CD4-positive, alpha-beta T cell treated with Interleukin-6 for 4 hours (primary cell): ENCODE measurements around the gene TMPRSS4.

ENCODE experiments used
- DNase-seq: peaks from one replicate; pipeline ENCODE4 v3.0.0-alpha.2; 2020; ENCODE audit warnings: mixed read lengths

The TMPRSS4 gene

GRCh38 chr11:118076754-118077281, at the start of gene TMPRSS4:
Gene TMPRSS4, plus strand, starts transcription at chr11:118077078. Its CDS starts 225 bp downstream, at chr11:118077303.
- DNase-seq = no peak

GRCh38 chr11:118027694-118028093, 49.2 kb upstream of the TMPRSS4 start:
- DNase-seq = no peak

GRCh38 chr11:118028626-118029025, 48.3 kb upstream of the TMPRSS4 start:
- DNase-seq = no peak

DNA sequence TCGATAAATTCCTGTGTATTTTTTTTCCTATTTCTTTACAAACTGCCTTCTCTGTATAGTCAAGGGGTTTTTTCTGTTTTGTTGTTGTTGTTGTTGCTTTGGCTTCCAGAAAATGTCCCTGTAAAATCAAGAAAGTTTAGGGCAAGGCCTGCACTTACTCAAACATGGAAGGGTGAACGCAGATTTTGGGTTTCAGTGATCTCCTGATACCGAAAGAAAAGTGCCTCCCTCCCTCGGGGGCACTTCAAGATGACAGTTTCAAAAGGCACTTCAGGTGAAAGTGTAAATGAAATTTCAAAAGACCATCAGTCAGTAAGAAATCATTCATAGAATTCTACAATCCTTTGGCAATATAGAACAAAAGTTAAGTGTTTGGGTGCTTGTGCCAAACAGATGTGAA, 43.4 kb upstream of the TMPRSS4 start:
- DNase-seq = no peak

- no peak for DNase-seq
These were observed 34.7 kb upstream of the TMPRSS4 start for GRCh38 chr11:118042141-118042540.

DNA sequence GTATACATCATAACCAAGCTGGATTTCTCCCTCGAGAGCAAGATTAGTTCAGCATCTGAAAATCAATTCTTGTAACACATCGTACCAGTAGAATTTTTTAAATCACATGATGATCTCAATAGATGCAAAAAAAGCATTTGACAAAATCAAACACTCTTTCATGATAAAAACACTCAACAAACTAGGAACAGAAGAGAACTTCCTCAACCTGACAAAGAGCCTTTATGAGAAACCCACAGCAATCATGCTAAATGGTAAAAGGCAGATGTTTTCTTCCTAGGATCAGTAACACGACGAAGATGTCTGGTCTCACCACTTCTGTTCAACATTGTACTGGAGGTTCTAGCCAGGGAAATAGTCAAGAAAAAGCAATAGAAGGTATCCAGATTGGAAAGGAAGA, 34.1 kb upstream of the TMPRSS4 start:
- no peak for DNase-seq

- peak; percentile 21 for DNase-seq
These were observed 31.7 kb upstream of the TMPRSS4 start for GRCh38 chr11:118045191-118045590.

DNA sequence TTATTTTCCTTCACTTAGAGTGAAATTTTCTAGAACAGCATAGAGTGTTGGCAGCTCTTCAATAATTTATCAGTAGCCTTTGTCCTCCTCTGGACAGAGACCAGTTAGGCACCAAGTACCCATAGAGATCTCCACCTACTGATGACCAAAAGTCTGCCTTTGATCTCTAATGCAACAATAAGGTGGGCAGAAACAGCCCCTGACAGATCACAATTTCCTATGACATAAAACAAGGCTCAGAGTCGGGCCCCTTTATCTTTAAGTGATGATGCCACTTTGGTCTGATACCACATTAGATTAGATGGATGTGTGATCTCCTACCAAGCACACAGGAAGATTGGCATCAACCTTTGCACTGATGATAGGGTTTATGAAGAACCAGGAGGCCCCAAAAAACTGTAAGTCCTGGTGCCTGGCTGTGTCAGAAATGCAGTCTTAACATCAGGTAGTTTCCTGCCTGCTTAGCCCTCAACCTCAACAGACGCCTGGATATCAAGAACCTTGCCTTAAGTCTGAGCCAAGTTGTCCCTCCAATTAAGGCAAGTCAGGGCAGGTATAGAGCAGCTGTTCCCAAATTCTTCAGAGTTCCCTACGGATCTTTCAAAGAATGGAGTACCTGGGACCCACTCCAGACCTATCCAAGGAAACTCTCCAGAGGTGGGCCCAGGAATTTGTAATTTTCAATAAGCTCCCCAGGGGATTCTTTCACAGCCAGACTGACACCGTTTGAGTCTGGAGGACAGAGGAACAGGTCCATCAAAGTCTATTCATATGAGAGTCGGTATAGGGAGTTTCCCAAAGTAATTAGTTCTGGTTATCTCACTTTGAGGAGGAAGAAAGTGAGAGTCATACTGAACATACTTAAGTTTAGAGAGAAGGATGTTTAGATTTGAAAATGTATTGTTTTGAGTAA, 30.6 kb upstream of the TMPRSS4 start:
- DNase-seq = peak; percentile 58

- DNase-seq = no peak
These were observed 29.7 kb upstream of the TMPRSS4 start for GRCh38 chr11:118046964-118047700.

DNA sequence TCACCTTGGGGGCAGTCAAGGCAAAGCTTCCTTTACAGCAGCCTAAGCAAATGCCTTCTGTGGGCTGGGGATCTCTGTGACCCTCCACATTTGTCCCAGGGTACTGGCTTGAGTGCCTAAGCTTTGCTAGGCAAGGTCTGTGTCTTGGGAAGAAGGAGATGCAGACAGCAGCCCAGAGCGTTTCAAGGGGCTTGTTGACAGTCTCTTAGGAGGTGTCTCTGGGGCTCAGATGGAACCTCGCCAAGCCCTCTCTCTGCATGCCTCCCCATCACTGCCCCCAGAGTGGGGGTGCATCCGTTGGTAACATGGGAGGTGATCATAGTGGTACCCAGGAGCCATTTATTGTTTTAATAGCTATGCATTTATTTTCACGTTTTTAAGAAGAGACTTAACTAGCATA, 29.1 kb upstream of the TMPRSS4 start:
- no peak for DNase-seq

- DNase-seq = peak; percentile 21
These were observed 28.2 kb upstream of the TMPRSS4 start for GRCh38 chr11:118048472-118049370.

DNA sequence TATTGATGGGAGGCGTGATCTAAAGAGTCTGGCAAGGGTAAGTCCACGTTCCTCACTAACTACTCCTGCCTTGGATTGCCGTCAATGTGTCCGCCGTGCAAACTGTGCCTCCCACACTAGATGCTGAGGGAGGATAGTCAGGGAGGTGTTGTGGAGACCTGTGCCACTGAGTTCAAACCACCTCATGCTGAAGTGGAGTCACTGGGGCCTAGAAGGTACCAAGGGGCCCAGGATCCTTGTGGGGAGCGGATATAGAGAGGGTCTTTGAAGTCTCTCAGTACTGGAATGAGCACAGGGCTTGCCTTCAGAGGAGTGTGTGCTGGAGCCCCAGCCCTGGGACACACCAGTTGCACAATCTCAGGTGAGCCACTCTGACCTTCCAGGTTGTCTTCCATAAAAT, 27.1 kb upstream of the TMPRSS4 start:
- no peak for DNase-seq

GRCh38 chr11:118050208-118050891, 26.5 kb upstream of the TMPRSS4 start:
- DNase-seq = no peak

GRCh38 chr11:118051136-118051610, 25.7 kb upstream of the TMPRSS4 start:
- no peak for DNase-seq

DNA sequence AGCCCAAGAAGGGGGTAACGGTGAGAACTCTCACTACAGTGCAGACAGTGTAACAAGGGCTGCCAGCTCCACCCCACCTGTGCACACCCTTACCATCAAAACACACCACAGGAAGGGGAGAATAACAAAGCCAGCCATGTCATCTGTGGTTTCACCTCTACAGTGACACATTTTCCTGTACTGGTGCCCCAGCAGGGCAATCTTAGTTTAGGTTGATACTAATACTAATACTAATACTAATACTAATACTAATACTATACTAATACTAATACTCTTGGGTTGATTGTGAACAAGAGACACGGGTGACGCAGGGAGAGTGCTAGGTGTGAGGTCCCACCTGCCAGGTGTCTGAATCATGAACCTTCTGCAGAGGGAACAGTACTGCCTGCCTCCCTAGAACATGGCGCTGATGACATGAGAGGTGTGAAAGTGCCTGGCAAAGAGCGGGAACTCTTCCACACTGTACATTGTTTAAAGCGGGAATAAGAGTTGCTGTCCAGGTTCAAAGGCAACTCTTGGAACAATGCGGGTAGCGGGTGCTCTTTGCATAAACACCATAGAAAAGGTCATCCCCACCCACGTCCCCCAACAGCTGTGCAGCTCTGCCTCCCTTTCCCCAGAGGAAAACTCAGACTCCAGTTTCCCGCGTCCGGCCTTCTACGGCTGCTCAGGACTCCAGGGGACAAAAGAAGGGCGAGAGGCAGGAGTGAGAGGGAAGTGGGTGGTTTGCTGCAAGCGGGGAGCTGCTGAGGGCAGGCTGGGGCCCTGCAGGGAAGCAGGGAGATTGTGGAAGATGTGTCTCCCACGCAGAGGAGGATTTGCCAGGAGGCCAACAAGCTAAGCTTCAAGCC, 25.0 kb upstream of the TMPRSS4 start:
- peak; percentile 86 for DNase-seq

GRCh38 chr11:118052581-118053206, 24.2 kb upstream of the TMPRSS4 start:
- peak; percentile 12 for DNase-seq

DNA sequence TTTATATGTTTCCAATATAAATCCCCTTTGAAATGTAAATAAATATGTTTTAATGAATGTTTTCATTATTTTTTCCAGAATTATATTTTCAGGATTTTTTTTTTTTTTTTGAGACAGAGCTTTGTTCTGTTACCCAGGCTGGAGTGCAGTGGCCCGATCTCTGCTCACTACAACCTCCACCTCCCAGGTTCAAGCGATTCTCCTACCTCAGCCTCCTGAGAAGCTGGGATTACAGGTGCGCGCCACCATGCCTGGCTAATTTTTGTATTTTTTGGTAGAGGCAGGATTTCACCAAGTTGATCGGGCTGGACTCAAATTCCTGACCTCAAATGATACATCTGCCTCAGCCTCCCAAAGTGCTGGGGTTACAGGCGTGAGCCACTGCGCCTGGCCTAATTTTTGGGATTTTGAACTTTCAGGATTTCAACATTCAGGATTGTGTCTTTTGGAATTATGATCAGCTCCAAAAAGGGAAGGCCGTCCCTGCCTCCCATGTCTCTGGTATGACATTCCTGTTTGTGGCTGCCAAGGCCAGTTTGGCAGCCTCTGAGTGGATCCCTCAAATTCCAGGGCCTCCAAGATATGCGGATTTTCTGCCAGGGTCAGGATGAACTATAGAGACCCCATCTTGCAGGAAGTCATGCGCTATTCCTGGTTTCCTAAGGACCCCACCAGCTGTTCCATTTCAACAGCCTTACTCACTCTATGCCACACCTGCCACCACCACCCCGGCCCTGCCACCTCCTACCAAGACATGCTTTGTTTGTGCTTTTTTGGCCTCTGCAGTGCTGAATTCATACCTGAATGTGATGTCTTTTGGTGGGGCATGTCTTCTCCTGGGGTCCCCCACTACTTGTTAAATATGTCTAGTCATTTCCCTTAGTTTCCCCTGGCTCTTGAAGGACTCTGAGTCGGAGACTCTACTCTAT, 21.9 kb upstream of the TMPRSS4 start:
- DNase-seq = no peak

DNA sequence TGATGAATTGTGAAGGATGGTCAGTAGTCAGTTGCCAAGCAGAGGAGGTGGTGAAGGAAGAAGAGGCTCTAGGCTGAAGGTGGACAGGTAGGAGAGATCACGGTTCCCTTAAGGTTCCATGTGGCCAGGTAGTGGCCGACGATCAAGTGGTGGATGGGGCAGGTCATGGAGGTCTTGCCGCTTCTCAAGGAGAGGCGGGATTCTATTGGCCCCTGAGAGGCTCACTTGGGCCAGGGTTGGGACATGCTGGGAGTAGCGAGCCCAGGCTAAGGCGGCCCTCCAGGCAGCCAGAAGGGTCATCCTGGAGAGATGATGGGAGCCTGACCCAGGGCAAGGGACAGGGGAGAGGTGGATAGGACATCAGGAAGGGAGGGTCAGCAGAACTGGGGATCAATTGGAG, 20.9 kb upstream of the TMPRSS4 start:
- DNase-seq = no peak

GRCh38 chr11:118056806-118057205, 20.1 kb upstream of the TMPRSS4 start:
- DNase-seq = no peak
